ENCODE data around the gene SERPINC1. TPM values are rescaled to one million over a fixed set of nuclear protein-coding genes. Genes with fewer than 3 reads are reported as not detected.

SERPINC1 gene
- 0.25 TPM in 1 of 2 replicates, not detected in the other for total RNA-seq

GRCh38 chr1:173917149-173917548 lies at the start of gene SERPINC1:
Gene SERPINC1, minus strand, starts transcription at chr1:173917327. Its CDS starts 68 bp downstream, at chr1:173917259.

GRCh38 chr1:173868266-173869020 lies 48.7 kb downstream of the SERPINC1 start, which contains the start of gene ZBTB37:
Gene ZBTB37, plus strand, starts transcription at chr1:173868380. Its CDS starts 1,846 bp downstream, at chr1:173870226.

GRCh38 chr1:173867753-173868265 lies 49.3 kb downstream of the SERPINC1 start, which contains the start of gene GAS5:
Gene GAS5, minus strand, starts transcription at chr1:173867989.

Other genes with a start within 250 kb of the SERPINC1 start
- gene ANKRD45, start 247.5 kb downstream of the SERPINC1 start, total RNA-seq: 0.76 TPM in 1 of 2 replicates, not detected in the other
- gene KLHL20, start 202.3 kb downstream of the SERPINC1 start, total RNA-seq: 9.6 and 18.3 TPM in 2 replicates
- gene DARS2, start 92.7 kb downstream of the SERPINC1 start, total RNA-seq: 12.9 and 30.1 TPM in 2 replicates
- 4.2 and 23.5 TPM in 2 replicates for gene CENPL, start 92.4 kb downstream of the SERPINC1 start, total RNA-seq
- 217 and 319 TPM in 2 replicates for gene GAS5, start 49.3 kb downstream of the SERPINC1 start, total RNA-seq
- gene ZBTB37, start 48.9 kb downstream of the SERPINC1 start, total RNA-seq: 2.4 and 6.0 TPM in 2 replicates
- 10.1 and 23.5 TPM in 2 replicates for gene RC3H1, start 105.0 kb upstream of the SERPINC1 start, total RNA-seq
- gene RABGAP1L, start 242.2 kb upstream of the SERPINC1 start, total RNA-seq: 11.1 and 18.4 TPM in 2 replicates

All from mesangial cell (primary cell).